Neural progenitor cell (in vitro differentiated cells): ENCODE measurements around the gene SCYGR1.

Source experiments
- EZH2 ChIP-seq: fragments of 200-600 bp; sonication (generic); IDR thresholded peaks from 2 replicates; pipeline ENCODE4 v1.6.1; 2017; ENCODE audit warnings: antibody characterized with exemption, mild to moderate bottlenecking, moderate library complexity
- EZH2phosphoT487 ChIP-seq: fragments of 200-600 bp; sonication (generic); IDR thresholded peaks from 2 replicates; pipeline ENCODE4 v1.6.1; 2017; ENCODE audit warnings: antibody characterized with exemption
- TF ChIP-seq, protein P1 (sequence below): fragments of 200-600 bp; sonication (generic); IDR thresholded peaks from 2 replicates; pipeline ENCODE4 v1.5.1; 2017; ENCODE audit warnings: antibody characterized with exemption, mild to moderate bottlenecking

DNA sequence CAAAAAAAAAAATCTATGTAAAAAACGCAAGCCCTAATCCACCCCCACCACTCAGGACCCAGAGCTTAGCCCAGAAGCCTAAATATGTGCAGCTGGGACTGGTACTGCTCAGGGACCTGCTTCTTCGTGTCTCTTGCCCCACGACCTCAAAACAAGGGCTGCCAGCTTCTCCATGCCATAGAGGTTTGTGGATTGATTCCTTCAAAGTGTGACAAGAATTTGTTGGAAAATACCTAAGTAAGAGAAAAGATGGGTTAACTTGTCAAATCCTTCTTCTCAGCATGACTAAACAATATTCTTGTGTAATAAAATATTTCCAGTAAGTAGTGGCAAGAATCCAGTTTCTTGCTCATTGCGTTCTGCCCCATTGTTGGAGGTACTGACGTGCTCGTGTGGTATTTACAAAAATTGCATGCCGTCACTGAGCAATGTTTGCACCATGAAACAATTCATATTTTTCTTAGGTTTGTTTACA is 825 bp upstream of the SCYGR1 start:
- TF ChIP-seq, protein P1, sequence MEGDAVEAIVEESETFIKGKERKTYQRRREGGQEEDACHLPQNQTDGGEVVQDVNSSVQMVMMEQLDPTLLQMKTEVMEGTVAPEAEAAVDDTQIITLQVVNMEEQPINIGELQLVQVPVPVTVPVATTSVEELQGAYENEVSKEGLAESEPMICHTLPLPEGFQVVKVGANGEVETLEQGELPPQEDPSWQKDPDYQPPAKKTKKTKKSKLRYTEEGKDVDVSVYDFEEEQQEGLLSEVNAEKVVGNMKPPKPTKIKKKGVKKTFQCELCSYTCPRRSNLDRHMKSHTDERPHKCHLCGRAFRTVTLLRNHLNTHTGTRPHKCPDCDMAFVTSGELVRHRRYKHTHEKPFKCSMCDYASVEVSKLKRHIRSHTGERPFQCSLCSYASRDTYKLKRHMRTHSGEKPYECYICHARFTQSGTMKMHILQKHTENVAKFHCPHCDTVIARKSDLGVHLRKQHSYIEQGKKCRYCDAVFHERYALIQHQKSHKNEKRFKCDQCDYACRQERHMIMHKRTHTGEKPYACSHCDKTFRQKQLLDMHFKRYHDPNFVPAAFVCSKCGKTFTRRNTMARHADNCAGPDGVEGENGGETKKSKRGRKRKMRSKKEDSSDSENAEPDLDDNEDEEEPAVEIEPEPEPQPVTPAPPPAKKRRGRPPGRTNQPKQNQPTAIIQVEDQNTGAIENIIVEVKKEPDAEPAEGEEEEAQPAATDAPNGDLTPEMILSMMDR: no peak
- TF ChIP-seq EZH2 (no peak), EZH2phosphoT487 (no peak)
